Stimulated activated CD8-positive, alpha-beta memory T cell treated with anti-CD3 and anti-CD28 coated beads, Interleukin-2, amount 100 ng/mL, for 48 hours (primary cell): Measurements from ENCODE around the gene ARHGAP11A.

Experiments used
- DNase-seq, 2 donors: peaks; one replicate each; pipeline ENCODE4 v3.0.0-alpha.2; 2020; ENCODE audit warnings: low read depth in 2 of 2

The ARHGAP11A gene

DNA sequence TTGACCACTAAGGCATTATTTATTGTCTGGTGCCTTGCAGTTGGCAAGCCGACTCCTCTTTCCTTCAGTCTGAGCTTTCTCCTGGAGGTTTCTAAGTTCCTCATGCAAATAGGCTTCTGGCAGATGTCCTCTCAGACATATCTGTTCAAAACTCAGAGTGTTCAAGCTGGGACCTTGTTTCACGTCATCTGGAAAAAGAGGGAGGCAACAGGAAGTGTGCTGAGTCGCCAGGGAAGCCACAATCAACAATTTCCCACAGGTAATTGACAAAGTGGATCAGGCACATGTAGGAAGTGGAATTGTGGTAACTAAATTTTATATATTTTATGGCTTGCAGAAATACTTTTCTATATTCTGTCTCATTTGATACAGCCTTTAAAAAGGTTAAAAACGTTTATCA is 40.8 kb downstream of the ARHGAP11A start:
- no peak for DNase-seq

- DNase-seq: no peak
Measured at GRCh38 chr15:32656496-32656895, 41.2 kb downstream of the ARHGAP11A start.

DNA sequence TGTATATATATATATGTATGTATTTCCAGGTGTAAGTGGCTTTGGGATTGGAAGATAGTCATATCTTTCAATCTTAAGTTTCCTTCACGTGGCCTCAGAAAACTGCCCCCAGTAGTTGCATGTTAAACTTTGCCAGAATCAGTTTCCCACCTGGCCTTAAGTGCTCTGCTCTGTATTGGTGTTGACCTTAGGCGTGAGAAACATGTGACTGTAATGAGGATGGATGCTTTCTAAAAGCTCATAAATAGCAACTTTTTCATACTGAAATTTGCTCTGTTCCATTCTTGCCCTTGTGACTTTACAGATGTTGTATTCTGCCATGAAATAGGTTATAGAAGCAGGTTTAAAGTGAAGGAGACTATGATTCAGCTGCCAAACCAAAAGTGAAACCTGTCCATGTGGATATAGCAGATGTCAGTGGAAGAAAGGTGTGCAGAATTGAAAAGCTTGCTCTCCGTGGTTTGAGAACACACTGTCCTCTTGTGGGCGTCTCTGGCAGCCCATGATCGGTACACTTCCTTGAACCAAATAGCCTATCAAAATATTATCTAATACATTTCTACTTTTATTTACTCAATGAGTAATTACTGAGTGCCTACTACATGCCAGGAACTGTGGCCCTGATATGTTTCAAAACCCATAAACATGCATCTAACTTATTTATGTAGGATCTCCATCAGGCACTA is 42.0 kb downstream of the ARHGAP11A start:
- DNase-seq: no peak

DNA sequence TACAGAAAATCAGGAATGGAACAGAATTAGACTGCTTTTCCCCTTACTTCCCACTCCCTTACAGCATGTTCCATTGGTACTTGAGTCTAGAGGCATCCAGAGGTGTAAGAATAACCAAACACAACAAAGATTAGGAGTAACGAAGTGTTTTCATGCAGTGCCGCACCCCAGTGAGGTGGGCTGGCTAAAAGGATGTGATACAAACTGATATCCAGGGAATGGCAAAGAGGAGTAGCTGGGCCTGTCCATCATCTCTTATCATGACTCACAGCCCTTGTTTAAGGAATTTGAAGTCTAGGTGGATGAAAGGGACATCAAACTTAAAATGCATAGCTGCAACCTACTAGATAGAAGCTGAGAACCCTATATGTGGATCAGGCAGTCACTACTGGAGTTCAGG is 42.6 kb downstream of the ARHGAP11A start:
- DNase-seq: no peak

DNA sequence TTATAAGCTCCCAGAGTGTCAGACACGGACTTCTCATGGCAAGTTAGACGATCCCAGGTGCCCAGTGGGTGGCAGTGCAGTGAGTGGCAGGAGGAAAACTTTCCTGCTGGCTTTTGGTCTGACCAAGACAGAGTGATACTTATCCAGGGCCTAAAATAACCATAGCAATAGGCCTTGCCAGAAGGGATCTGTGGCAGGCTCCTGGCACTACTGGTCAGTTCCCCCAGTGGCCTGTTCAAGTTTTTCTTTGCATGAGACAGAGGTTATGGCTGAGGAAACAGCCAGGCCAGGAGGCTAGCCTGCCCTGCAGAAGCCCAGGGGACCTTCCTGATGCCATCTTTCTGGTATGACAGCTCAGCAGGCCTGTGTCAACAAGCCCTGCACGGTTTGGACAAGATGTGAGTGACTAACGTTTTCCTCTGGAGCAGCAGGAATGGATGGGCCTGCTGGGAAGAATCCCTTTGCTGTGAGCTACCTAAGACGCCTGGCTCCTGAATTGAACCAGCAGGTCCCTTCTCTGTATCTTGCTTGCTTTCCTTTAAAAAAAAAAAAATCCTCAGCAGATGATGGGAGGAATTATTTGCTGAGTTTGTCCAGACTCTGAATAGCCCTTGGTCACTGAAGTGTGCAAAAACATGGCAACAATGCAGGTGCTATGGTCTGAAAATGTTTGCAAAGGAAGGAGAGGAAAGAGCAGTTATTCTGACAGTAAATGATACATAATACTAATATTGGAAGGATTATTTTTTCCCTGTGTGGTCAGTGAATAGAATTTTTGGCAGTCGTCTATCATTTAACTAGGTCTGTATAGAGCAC is 44.2 kb downstream of the ARHGAP11A start:
- DNase-seq: no peak

DNA sequence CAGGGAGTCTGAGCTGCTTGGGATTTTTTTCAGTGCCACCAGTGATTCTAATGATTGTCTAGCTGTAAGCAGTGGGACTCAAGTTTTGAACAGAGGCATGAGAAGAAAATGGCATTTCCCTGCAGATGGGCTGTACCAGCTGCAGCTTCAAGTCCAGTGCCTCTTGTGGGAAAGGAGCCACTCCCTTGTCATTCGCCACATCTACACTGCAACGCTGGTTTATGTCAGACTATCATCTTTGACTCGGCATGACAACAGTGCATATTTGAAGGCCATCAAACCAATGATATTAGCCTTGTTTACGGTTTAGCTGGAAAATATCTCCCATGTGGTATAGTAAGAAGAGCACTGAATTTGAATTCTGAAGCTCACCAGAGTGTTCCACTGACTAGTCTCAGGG is 48.4 kb downstream of the ARHGAP11A start:
- no peak for DNase-seq

- no peak for DNase-seq
Measured at GRCh38 chr15:32664796-32665195, 49.5 kb downstream of the ARHGAP11A start.

DNA sequence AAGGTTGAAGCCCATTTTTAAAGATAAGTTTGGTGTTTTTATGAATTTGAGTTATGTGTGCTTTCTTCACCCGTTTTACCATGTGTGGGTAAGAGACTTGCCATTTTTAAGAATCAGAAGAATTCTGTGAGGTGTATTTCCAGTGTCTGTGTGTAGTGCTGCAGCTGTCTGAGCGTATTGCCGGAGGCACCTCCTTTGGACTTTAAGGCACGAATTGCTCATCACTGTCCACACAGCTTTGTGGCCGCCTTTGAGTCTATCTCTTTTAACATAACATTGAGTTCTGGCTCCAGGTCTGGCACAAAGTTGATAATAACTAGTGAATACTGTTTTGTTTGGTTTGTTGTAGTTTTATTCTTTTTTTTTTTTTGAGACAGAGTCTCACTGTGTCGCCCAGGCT is 52.0 kb downstream of the ARHGAP11A start:
- no peak for DNase-seq

DNA sequence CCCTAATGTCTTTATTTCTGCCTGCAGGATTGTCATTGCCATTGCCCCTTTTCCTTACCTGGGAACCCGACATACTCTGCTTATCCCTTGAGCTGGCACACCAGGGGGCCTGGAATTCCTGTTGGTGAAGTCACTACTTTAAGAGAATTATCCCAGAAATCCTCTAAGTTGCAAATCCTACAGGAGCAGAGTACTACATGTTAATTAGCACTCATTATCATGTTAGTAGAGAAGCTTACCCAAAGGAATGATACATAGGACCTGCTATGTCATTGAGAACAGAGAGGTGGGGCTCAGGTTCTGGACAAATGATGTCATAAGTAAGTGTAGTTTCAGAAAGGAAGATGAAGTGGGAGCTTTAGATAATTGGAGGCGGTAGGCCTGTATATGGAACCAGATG is 53.6 kb downstream of the ARHGAP11A start:
- DNase-seq: no peak

DNA sequence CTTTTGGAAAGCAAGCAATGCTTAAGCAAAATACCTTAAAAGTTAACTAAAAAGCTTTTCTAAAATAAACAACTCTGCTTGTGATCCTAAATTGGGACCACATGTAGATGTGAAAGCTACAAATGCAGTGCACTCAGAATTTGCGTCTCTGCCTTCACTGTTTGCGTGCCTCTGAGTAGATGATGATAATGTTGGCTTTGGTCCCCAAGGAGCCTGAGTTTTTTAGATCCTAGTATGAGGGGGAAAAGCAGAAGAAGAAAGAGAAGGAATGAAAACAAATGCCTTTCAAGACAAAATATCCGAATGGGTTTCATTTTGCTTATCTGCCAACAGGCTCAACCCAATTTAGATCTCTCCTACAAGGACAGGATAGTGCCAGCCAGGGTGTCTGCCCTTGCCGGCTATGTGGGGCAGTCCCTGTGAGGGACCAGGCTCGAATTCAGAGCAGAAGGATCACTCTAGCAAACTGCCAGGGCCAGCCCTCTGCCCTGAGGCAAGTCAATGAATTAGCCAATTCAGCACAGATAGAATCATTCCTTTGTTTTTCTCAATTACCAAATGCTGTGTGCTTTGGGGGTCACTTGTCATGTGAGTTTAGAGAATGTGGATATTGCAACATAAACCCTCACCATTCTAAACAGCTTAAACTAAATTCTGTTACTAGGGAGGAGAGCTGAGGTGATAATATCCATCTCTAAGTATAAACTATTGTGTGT is 54.8 kb downstream of the ARHGAP11A start:
- DNase-seq: no peak

DNA sequence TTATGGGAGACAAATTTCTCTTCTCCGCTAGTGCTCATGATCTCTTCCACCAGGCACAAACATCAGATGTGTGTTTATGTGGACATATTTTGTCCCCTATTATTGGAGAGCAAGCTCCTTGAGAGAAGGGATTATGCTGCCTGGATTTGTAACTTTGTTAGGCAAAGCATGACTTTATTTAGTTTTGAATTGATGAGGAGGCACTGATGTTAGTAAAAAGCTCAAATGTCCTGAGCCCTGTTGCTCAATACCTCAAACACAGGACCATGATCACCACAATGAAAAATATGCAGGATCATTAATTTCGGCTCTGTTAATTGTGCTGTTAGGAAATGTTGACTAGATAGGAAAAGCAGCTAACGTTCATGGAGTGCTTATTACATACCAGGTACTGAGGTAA is 55.3 kb downstream of the ARHGAP11A start:
- no peak for DNase-seq

DNA sequence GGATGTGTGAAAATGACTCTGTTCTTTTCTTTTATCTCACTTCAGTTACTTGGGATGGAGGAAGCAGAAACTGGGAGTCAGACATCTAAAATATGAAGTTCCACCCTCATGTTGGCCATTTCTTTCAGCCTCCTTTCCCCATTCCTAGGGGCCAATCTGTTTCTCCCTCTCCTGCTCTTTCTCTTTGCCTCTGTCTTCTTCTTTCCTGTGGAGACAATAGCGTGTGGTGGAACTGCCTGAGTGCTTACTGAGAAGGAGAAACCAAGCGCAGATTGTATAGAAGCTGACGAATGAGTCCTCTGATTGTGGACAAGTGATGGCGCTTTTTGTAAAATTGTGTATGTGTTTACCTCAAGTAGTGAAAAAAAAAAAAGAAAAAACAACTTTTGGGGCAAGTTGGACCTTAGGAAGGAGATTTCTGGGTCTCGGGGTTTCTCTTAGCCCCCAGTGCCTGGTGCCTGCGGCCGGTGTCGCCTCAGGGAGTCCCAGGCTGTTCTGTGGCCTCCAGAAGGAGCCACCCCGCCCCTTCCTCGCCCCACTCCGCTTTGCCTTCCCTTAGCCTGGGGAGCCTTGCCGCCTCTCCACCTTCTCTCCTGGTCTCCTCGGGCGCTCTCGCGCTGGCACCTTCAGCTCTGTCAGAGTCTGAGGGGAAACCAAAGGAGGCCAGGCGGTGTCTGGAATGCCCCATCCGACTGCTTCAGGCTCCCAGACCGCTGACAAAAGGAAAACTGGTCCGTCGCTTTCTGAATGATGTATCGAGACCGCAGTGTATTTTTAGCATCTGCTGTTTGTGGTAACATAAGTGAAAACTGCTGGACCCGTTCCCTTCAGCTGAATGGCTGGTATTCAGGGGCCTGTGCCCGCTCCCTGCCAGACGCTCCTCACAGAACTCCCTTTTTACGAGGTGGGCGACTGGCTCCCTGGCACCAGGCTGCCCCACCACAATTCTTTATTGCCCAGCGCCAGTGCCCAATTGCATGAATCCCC is 56.3 kb downstream of the ARHGAP11A start:
- DNase-seq: no peak

GRCh38 chr15:32674681-32675080 is 59.4 kb downstream of the ARHGAP11A start:
- DNase-seq: no peak

DNA sequence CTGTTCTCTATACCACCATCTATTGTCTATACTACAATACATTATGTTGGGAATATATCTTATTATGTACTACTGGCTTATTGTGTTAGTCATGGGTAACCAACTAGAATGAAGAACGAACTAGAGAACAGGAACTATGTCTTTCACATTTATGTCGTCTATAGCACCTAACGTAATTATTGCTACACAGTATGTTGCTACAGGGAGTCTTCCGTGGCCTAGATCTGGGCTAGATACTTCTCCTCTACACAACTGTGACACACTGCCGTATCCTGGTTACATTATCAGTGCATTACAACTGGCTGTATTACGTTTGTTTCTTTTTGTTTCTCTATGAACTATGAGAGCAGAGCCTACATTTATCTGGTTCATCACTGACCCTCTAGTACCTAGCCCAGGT is 60.2 kb downstream of the ARHGAP11A start:
- DNase-seq: no peak

- DNase-seq: no peak
Measured at GRCh38 chr15:32676169-32676568, 60.9 kb downstream of the ARHGAP11A start.

GRCh38 chr15:32677238-32677750 is 62.0 kb downstream of the ARHGAP11A start:
- no peak for DNase-seq

- no peak for DNase-seq
Measured at GRCh38 chr15:32679298-32679690, 64.0 kb downstream of the ARHGAP11A start.

DNA sequence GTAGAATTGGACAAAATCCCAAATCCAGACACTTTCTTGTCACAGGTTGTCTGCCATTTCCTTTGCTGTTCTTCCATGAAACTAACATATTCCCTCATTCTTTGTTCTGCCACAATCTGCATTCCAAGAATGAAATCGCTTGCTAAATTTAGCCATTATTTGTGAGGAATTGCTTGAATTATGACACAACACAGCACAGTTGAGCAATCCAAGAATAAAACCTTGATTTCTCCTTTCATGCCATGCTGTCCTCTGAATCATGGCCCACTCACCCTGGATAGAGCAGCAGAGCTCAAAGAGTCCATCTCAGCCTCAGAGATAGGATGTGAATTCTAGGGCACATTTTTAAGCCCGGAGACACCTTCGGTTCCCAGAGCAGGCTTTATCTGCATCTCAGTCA is 67.3 kb downstream of the ARHGAP11A start:
- DNase-seq: no peak

DNA sequence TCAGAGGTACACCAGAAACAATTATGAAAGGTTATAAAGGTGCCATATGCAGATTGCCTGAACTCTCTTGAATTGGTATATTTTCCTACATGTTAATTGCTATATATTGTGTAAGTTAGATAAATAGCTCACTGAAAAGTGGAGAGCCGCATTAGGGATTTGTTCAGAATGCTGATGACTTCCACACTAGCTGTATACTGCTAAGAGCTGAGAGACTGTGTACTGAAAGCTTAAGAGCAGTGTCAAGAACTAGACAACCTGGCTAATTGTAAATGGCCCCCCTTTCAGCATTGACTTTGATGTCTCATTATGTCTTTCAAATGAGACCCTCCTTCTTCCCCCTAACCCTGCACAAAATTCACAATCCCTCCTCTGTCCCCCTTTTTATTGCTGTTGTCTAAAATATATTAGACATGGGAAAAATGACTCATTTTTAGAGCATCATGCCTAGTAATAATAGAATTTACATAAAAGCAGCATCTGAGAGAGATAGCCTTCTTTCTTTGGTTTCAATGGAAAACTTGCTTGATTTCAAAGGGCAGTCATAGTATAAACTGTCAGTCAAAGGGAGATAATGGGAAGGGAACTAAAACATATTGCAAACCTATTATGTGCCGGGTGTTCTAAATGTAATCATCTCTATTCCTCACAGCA is 67.8 kb downstream of the ARHGAP11A start:
- no peak for DNase-seq

GRCh38 chr15:32683906-32684584 is 68.7 kb downstream of the ARHGAP11A start:
- no peak for DNase-seq
